HepG2 (cell line): Measurements from ENCODE around the gene CYP19A1. TPM values are rescaled to one million over a fixed set of nuclear protein-coding genes. Genes with fewer than 3 reads are reported as not detected.

ENCODE experiments used
- AHDC1 ChIP-seq: sonication (generic); formaldehyde crosslinking; IDR thresholded peaks from 2 replicates; pipeline ENCODE4 v1.5.1; 2020; ENCODE audit warnings: mild to moderate bottlenecking, missing genetic modification reagents, borderline replicate concordance
- CENPT ChIP-seq: sonication (generic); formaldehyde crosslinking; IDR thresholded peaks from 2 replicates; pipeline ENCODE4 v1.8.0; 2022; ENCODE audit warnings: low read depth, mild to moderate bottlenecking, moderate library complexity, missing genetic modification reagents
- ERF ChIP-seq: IDR thresholded peaks from 2 replicates; pipeline ENCODE4 v1.6.1; 2018; ENCODE audit warnings: missing biosample characterization, missing genetic modification reagents
- GABPA ChIP-seq, 2 experiments: IDR thresholded peaks; 2 replicates each; pipeline ENCODE4 v1.6.1; 2011 to 2016; ENCODE audit warnings: low read depth in 2 of 2, low read length in 1 of 2, missing biosample characterization in 1 of 2, missing genetic modification characterization in 1 of 2
- GLI4 ChIP-seq: sonication (generic); formaldehyde crosslinking; IDR thresholded peaks from 2 replicates; pipeline ENCODE4 v1.5.1; 2020; ENCODE audit warnings: missing genetic modification reagents, mild to moderate bottlenecking, moderate library complexity, borderline replicate concordance
- HNRNPL ChIP-seq: fragments of 200-400 bp; formaldehyde crosslinking; IDR thresholded peaks from 2 replicates; pipeline ENCODE4 v1.6.1; 2017; ENCODE audit warnings: mild to moderate bottlenecking, low read depth, low read length
- HOXA9 ChIP-seq: sonication (generic); formaldehyde crosslinking; IDR thresholded peaks from 2 replicates; pipeline ENCODE4 v1.8.1; 2022; ENCODE audit warnings: missing genetic modification reagents, mild to moderate bottlenecking, moderate library complexity, borderline replicate concordance
- KLF9 ChIP-seq: IDR thresholded peaks from 2 replicates; pipeline ENCODE4 v1.6.1; 2016; ENCODE audit warnings: low read depth
- MEIS1 ChIP-seq: sonication (generic); formaldehyde crosslinking; IDR thresholded peaks from 2 replicates; pipeline ENCODE4 v1.9.0; 2021; ENCODE audit warnings: mild to moderate bottlenecking, missing genetic modification reagents, moderate library complexity, borderline replicate concordance
- MTA1 ChIP-seq: sonication (generic); formaldehyde crosslinking; IDR thresholded peaks from 2 replicates; pipeline ENCODE4 v1.4.0; 2020; ENCODE audit warnings: missing genetic modification reagents, mild to moderate bottlenecking, borderline replicate concordance
- NR2F6 ChIP-seq, 2 experiments: IDR thresholded peaks; 2 replicates each; pipeline ENCODE4 v1.6.1; 2016; ENCODE audit warnings: antibody characterized with exemption in 1 of 2, mild to moderate bottlenecking in 1 of 2
- PHF21A ChIP-seq: sonication (generic); formaldehyde crosslinking; IDR thresholded peaks from 2 replicates; pipeline ENCODE4 v1.5.0; 2020; ENCODE audit warnings: mild to moderate bottlenecking, missing genetic modification reagents
- POLR2AphosphoS2 ChIP-seq: IDR thresholded peaks from 2 replicates; pipeline ENCODE4 v1.6.1; 2011; ENCODE audit warnings: low read depth, low read length, improper control_type of control experiment
- SMAD3 ChIP-seq: sonication (generic); formaldehyde crosslinking; IDR thresholded peaks from 2 replicates; pipeline ENCODE4 v1.4.0; 2020; ENCODE audit warnings: missing genetic modification reagents
- SP5 ChIP-seq: IDR thresholded peaks from 2 replicates; pipeline ENCODE4 v1.6.1; 2016; ENCODE audit warnings: low read depth, borderline replicate concordance
- ZMYM3 ChIP-seq: sonication (generic); formaldehyde crosslinking; IDR thresholded peaks from 2 replicates; pipeline ENCODE4 v1.5.1; 2020; ENCODE audit warnings: mild to moderate bottlenecking, missing genetic modification reagents
- ZNF280B ChIP-seq: sonication (generic); formaldehyde crosslinking; IDR thresholded peaks from 2 replicates; pipeline ENCODE4 v1.5.0; 2020; ENCODE audit warnings: missing genetic modification reagents, mild to moderate bottlenecking, borderline replicate concordance
- ZNF30 ChIP-seq: sonication (generic); formaldehyde crosslinking; IDR thresholded peaks from 2 replicates; pipeline ENCODE4 v1.5.0; 2020; ENCODE audit warnings: mild to moderate bottlenecking, missing genetic modification reagents
- ZNF317 ChIP-seq: sonication (generic); formaldehyde crosslinking; IDR thresholded peaks from 2 replicates; pipeline ENCODE4 v1.5.0; 2020; ENCODE audit warnings: mild to moderate bottlenecking, missing genetic modification reagents
- ZNF326 ChIP-seq: sonication (generic); formaldehyde crosslinking; IDR thresholded peaks from 2 replicates; pipeline ENCODE4 v1.4.0; 2020; ENCODE audit warnings: missing genetic modification reagents, borderline replicate concordance
- ZNF33A ChIP-seq: sonication (generic); formaldehyde crosslinking; IDR thresholded peaks from 2 replicates; pipeline ENCODE4 v1.5.1; 2020; ENCODE audit warnings: missing genetic modification reagents, mild to moderate bottlenecking, moderate library complexity, borderline replicate concordance
- ZNF607 ChIP-seq: sonication (generic); formaldehyde crosslinking; IDR thresholded peaks from 2 replicates; pipeline ENCODE4 v1.5.1; 2020; ENCODE audit warnings: missing genetic modification reagents, mild to moderate bottlenecking, borderline replicate concordance
- ZNF674 ChIP-seq: sonication (generic); formaldehyde crosslinking; IDR thresholded peaks from 2 replicates; pipeline ENCODE4 v1.5.0; 2020; ENCODE audit warnings: low read depth, mild to moderate bottlenecking, missing genetic modification reagents
- ZNF792 ChIP-seq: IDR thresholded peaks from 2 replicates; pipeline ENCODE4 v1.6.1; 2016
- polyA plus RNA-seq, 8 experiments: library from polyadenylated mRNA; depleted of rRNA in 3 of 8; stranded (reverse) in 7 of 8; unstranded in 1 of 8; fragments of >200 nt; fragmentation: Illumina TruSeq in 4 of 8; extraction: Trizol in 4 of 8; gene quantifications; 2 replicates each; pipeline versions ENCODE4 v1.2.1 to v1.2.3, GENCODE V29; 2011 to 2016; ENCODE audit warnings: low read depth in 4 of 8, missing spikeins in 1 of 8, mixed read lengths in 1 of 8; ENCODE audit not compliant: insufficient read depth in 1 of 8
- total RNA-seq, 5 experiments: library from RNA; depleted of rRNA; stranded (reverse); fragments of >200 nt; fragmentation: Illumina TruSeq; extraction: Trizol; gene quantifications; 2 replicates each; pipeline ENCODE4 v1.2.3, GENCODE V29; 2016; ENCODE audit warnings: low read depth in 1 of 5

The CYP19A1 gene
- total and polyA plus RNA-seq, 2 of the 13 experiments (the other 11 are each of a cell fraction or from before 2014, with no cell fraction given): 10.9 to 23.0 TPM

- TF ChIP-seq ZMYM3: 0 out of 2 replicates have a peak, but pooled peaks have one; percentile 34
- TF ChIP-seq PHF21A (CRISPR knock-in tag): peak; percentile 81
- TF ChIP-seq KLF9 (CRISPR knock-in tag): no peak
- TF ChIP-seq SMAD3 (CRISPR knock-in tag): peak; percentile 36; the same call in 1 of the 2 replicates
- TF ChIP-seq HNRNPL: no peak
- TF ChIP-seq ZNF607 (CRISPR knock-in tag): 0 out of 2 replicates have a peak, but pooled peaks have one; percentile 47
- TF ChIP-seq ZNF33A (CRISPR knock-in tag): no peak
- no peak; the same call in 1 of the 2 replicates for TF ChIP-seq ERF
- no peak for TF ChIP-seq MTA1 (CRISPR knock-in tag)
- TF ChIP-seq MEIS1 (CRISPR knock-in tag): peak; percentile 62; the same call in 1 of the 2 replicates
- no peak for TF ChIP-seq POLR2AphosphoS2
- no peak for TF ChIP-seq CENPT (CRISPR knock-in tag)
- TF ChIP-seq NR2F6 (IDR thresholded peaks at IDR 0.05): peak; percentile 64
- TF ChIP-seq NR2F6 (CRISPR knock-in tag; IDR thresholded peaks at IDR 0.05): peak; percentile 81
- peak; percentile 49; the same call in 1 of the 2 replicates for TF ChIP-seq AHDC1 (CRISPR knock-in tag)
- TF ChIP-seq ZNF317: no peak
- peak; percentile 58; the same call in 1 of the 2 replicates for TF ChIP-seq SP5 (CRISPR knock-in tag)
- no peak; the same call in 1 of the 2 replicates for TF ChIP-seq ZNF792 (CRISPR knock-in tag)
- TF ChIP-seq ZNF280B: no peak
- no peak for TF ChIP-seq GABPA (IDR thresholded peaks at IDR 0.05; ENCODE audit: low read depth, low read length)
- TF ChIP-seq GABPA (CRISPR knock-in tag; IDR thresholded peaks at IDR 0.05; ENCODE audit: low read depth): no peak
- TF ChIP-seq ZNF30 (CRISPR knock-in tag): no peak
- TF ChIP-seq GLI4 (CRISPR knock-in tag): no peak
- no peak for TF ChIP-seq ZNF674 (CRISPR knock-in tag)
- no peak for TF ChIP-seq ZNF326 (CRISPR knock-in tag)
- no peak for TF ChIP-seq HOXA9
These were observed 19.8 kb downstream of the CYP19A1 start (continued) for GRCh38 chr15:51318382-51319150.
